Right renal cortex interstitium (tissue), 3 donors: ENCODE data around the gene ATP11A. TPM values are rescaled to one million over a fixed set of nuclear protein-coding genes. Genes with fewer than 3 reads are reported as not detected.

Source experiments
- DNase-seq, 3 donors: peaks; one replicate each; pipeline ENCODE4 v3.0.0-alpha.2; 2013; ENCODE audit warnings: low read depth in 3 of 3, low spot score in 2 of 3
- polyA plus RNA-seq, 3 donors: library from polyadenylated mRNA; unstranded; fragments of 120-200 nt; gene quantifications; one replicate each; pipeline ENCODE4 v1.2.1, GENCODE V29; 2013; ENCODE audit not compliant: insufficient read length in 3 of 3

Gene ATP11A
- polyA plus RNA-seq, 3 donors = 34.8 to 39.4 (median 37.3) TPM

- no peak for DNase-seq
These were observed 568 bp downstream of the ATP11A start for GRCh38 chr13:112690283-112690929.

- DNase-seq = no peak
These were observed 2.3 kb downstream of the ATP11A start for GRCh38 chr13:112692104-112692503.

GRCh38 chr13:112692586-112692985 lies 2.7 kb downstream of the ATP11A start:
- DNase-seq = no peak

- no peak for DNase-seq
These were observed 4.1 kb downstream of the ATP11A start for GRCh38 chr13:112693831-112694497.

GRCh38 chr13:112695121-112695520 lies 5.3 kb downstream of the ATP11A start:
- DNase-seq = no peak

GRCh38 chr13:112696001-112696868 lies 6.4 kb downstream of the ATP11A start:
- DNase-seq = no peak

- DNase-seq = no peak
These were observed 7.1 kb downstream of the ATP11A start for GRCh38 chr13:112696869-112697465.

- DNase-seq = no peak
These were observed 8.2 kb downstream of the ATP11A start for GRCh38 chr13:112697756-112698655.

- DNase-seq = no peak
These were observed 9.6 kb downstream of the ATP11A start for GRCh38 chr13:112699322-112699918.

GRCh38 chr13:112700291-112701060 lies 10.6 kb downstream of the ATP11A start:
- no peak for DNase-seq

- DNase-seq = no peak
These were observed 12.6 kb downstream of the ATP11A start for GRCh38 chr13:112702341-112702985.

GRCh38 chr13:112702986-112703379 lies 13.1 kb downstream of the ATP11A start:
- no peak for DNase-seq

GRCh38 chr13:112703449-112704284 lies 13.8 kb downstream of the ATP11A start:
- no peak for DNase-seq

- DNase-seq = no peak
These were observed 14.7 kb downstream of the ATP11A start for GRCh38 chr13:112704308-112705145.

- no peak for DNase-seq
These were observed 15.4 kb downstream of the ATP11A start for GRCh38 chr13:112705286-112705685.

- no peak for DNase-seq
These were observed 16.3 kb downstream of the ATP11A start for GRCh38 chr13:112706171-112706570.
